Thyroid gland (tissue), 4 donors: ENCODE results near the gene F2R. TPM values are rescaled to one million over a fixed set of nuclear protein-coding genes. Genes with fewer than 3 reads are reported as not detected.

Source experiments
- DNase-seq, 2 donors: peaks; one replicate each; pipeline ENCODE4 v3.0.0-alpha.2; 2019
- H3K27ac ChIP-seq, 3 donors: fragments of 200-600 bp; sonication (generic); 1 replicate in 2 of 3; 2 replicates in 1 of 3; pipeline ENCODE4 v1.5.1; 2016 to 2019; ENCODE audit warnings: mild to moderate bottlenecking in 1 of 3, moderate library complexity in 1 of 3
- H3K27me3 ChIP-seq: fragments of 200-600 bp; sonication (generic); one replicate; pipeline ENCODE4 v1.5.1; 2019
- H3K36me3 ChIP-seq, 2 donors: fragments of 200-600 bp; sonication (generic); one replicate each; pipeline ENCODE4 v1.5.1; 2016 to 2019
- H3K4me1 ChIP-seq, 2 donors: fragments of 200-600 bp; sonication (generic); one replicate each; pipeline ENCODE4 v1.5.1; 2017 to 2019
- H3K4me3 ChIP-seq, 3 donors: fragments of 200-600 bp; sonication (generic); replicated peaks in 1 of 3; 1 replicate in 2 of 3; 2 replicates in 1 of 3; pipeline ENCODE4 v1.5.1; 2016; ENCODE audit warnings: mild to moderate bottlenecking in 1 of 3
- H3K9me3 ChIP-seq: fragments of 200-600 bp; sonication (generic); one replicate; pipeline ENCODE4 v1.5.1; 2017
- CTCF ChIP-seq, 6 experiments: fragments of 200-600 bp in 3 of 6; fragments of 450-650 bp in 3 of 6; sonication (generic) in 3 of 6; IDR thresholded peaks; one replicate each; pipeline ENCODE4 v1.5.1; 2016 to 2019; ENCODE audit warnings: antibody characterized with exemption in 6 of 6, mild to moderate bottlenecking in 2 of 6, inconsistent platforms in 1 of 6, moderate library complexity in 1 of 6
- POLR2A ChIP-seq, 2 donors: fragments of 450-650 bp; IDR thresholded peaks; one replicate each; pipeline ENCODE4 v1.6.1; 2017; ENCODE audit warnings: antibody characterized with exemption in 2 of 2, mild to moderate bottlenecking in 2 of 2, moderate library complexity in 1 of 2
- WGBS, 2 donors: methylation state at CpG; one replicate each; pipeline ENCODE4 v1.1.5; 2017; 5-methylcytosine and 5-hydroxymethylcytosine counted together
- intact Hi-C: fragments of 100-400 bp; cut with DNase I; formaldehyde crosslinking; loops from one replicate; pipeline ENCODE4 v1.15.1; 2023
- total RNA-seq, 4 donors: library from RNA; depleted of rRNA; stranded (reverse); fragments of >200 nt; gene quantifications; one replicate each; pipeline ENCODE4 v1.2.3, GENCODE V29; 2016

Gene F2R
- total RNA-seq, 4 donors from 2014 or later = 5.7 to 27.9 (median 8.8) TPM

- WGBS, 2 donors = 67 to 72% methylated on average over 4 of the region's 4 CpGs
- H3K27ac ChIP-seq = no peak overlapping the region
- H3K36me3 ChIP-seq = no peaks in the 10 kb centered on the region
- no peak for TF ChIP-seq CTCF (IDR thresholded peaks at IDR 0.05)
- no peak for TF ChIP-seq POLR2A (IDR thresholded peaks at IDR 0.05)
- no peaks in the 10 kb centered on the region for H3K9me3 ChIP-seq
- no peaks in the 10 kb centered on the region for H3K27me3 ChIP-seq
- no peak overlapping the region for H3K4me3 ChIP-seq
- DNase-seq = no peak
- intact Hi-C loops = no loop called here
- no peaks in the 10 kb centered on the region for H3K4me1 ChIP-seq
These were observed 8.9 kb downstream of the F2R start for GRCh38 chr5:76724871-76725270.

- no peaks in the 10 kb centered on the region for H3K27me3 ChIP-seq
- 71 to 87% methylated on average over 4 of the region's 4 CpGs for WGBS, 2 donors
- intact Hi-C loops = no loop called here
- no peak for DNase-seq
- no peaks in the 10 kb centered on the region for H3K9me3 ChIP-seq
- H3K27ac ChIP-seq = no peak overlapping the region
- no peak for TF ChIP-seq POLR2A (IDR thresholded peaks at IDR 0.05)
- TF ChIP-seq CTCF (IDR thresholded peaks at IDR 0.05) = no peak
- no peaks in the 10 kb centered on the region for H3K36me3 ChIP-seq
- no peaks in the 10 kb centered on the region for H3K4me1 ChIP-seq
- H3K4me3 ChIP-seq = no peak overlapping the region
These were observed 13.0 kb downstream of the F2R start for GRCh38 chr5:76728965-76729364.

- DNase-seq = no peak
- Histone ChIP-seq H3K4me1 (no peaks in the 10 kb centered on the region), H3K36me3 (no peaks in the 10 kb centered on the region), H3K9me3 (no peaks in the 10 kb centered on the region), H3K27me3 (no peaks in the 10 kb centered on the region), H3K4me3 (no peak overlapping the region), H3K27ac (no peak overlapping the region)
- WGBS, 2 donors = 94 to 97% methylated on average over 5 of the region's 5 CpGs
- no peak for TF ChIP-seq CTCF (IDR thresholded peaks at IDR 0.05)
- TF ChIP-seq POLR2A (IDR thresholded peaks at IDR 0.05) = no peak
- intact Hi-C loops = no loop called here
These were observed 13.7 kb downstream of the F2R start for GRCh38 chr5:76729373-76730290.

GRCh38 chr5:76732405-76733048 is 16.6 kb downstream of the F2R start:
- H3K27ac ChIP-seq = no peak overlapping the region
- intact Hi-C loops = no loop called here
- WGBS, 2 donors = 95 to 96% methylated on average over 15 of the region's 15 CpGs

More at GRCh38 chr5:76732405-76733048, 16.6 kb downstream of the F2R start:
- no peak overlapping the region for H3K4me3 ChIP-seq
- H3K27me3 ChIP-seq = no peaks in the 10 kb centered on the region
- no peak for DNase-seq
- H3K9me3 ChIP-seq = no peaks in the 10 kb centered on the region
- peaks cover 0 to 7% of the 10 kb centered on the region in 2 donors for H3K4me1 ChIP-seq
- TF ChIP-seq CTCF (IDR thresholded peaks at IDR 0.05) = no peak
- TF ChIP-seq POLR2A (IDR thresholded peaks at IDR 0.05) = no peak
- no peaks in the 10 kb centered on the region for H3K36me3 ChIP-seq
